HTERT RPE-1 (cell line): ENCODE results near the gene EFNB2.

Source experiments
- in situ Hi-C: fragments of 300-500 bp; cut with MboI; formaldehyde crosslinking; loops from 4 replicates; pipeline ENCODE4 v1.14.3; 2020; ENCODE audit warnings: low sequenced_read_pairs

Gene EFNB2

DNA sequence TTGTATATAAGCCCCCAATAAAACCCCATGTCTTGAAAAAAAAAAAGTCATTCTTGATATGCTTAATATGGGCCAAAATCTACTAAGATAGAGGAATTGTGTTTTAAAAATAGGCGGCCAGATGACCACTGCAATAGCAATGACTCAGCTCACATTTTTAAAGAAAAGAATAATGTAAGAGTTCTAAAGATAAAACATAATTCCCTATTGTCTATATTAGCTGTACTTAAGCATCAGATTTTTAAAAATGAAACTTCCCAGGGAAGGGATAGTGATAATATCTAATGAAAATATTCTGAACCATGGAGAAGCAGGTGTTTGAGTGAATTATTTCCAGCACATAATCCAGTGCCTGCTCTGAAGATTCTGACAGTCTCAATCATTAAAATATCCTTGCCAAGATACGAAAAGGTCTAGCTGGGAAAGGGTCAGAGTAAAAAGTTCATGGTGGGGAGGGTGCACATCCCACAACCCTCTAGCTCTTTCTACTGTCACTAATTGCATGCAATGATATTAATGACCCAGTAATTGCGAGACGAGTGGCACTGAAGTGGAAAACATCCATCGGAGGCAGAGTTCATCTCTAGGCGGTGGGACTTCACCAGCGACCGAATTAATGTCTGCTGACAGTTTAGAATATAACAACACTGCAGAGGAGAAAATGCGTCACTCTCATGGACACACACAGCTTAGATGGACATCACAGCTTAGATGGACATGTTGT is 31.6 kb downstream of the EFNB2 start:
- in situ Hi-C loops: no loop called here

DNA sequence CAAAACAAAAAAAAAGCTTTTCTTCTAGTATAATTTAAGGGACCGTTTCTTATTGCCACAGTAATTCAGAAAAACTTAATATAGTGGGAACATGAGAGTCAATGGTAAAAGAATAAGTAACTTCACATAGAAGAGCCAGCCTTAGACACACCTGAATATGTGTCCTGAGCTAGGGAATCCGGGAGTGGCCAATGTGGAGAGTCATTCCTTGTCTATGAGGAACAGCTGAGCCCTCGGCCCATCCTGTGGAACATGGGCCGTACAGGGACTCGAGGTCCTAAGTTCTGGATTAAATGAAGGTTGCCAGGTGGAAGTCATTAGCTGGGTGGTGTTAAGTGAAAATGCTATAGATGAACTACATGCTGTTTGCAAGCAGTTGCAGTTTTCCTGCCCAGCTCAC is 32.2 kb downstream of the EFNB2 start:
- in situ Hi-C loops: no loop called here

DNA sequence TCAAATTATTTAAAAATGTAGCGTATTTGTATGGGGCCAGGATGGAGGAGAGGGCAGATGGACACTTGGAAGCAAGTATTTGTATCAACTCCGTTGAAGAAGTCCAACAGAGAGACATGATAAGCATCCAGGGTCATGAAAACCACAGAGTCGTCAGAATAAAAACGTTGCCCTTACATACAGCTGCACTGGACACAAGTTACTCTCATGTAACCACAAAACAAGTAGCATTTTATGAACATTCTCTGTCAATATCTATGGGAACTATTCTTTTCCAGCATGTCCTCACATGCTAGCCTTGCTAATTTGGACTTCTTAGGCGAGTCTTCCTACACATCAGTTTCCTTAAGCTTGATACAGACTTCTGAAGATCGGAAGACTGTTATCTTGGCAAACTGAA is 35.0 kb downstream of the EFNB2 start:
- in situ Hi-C loops: no loop called here

DNA sequence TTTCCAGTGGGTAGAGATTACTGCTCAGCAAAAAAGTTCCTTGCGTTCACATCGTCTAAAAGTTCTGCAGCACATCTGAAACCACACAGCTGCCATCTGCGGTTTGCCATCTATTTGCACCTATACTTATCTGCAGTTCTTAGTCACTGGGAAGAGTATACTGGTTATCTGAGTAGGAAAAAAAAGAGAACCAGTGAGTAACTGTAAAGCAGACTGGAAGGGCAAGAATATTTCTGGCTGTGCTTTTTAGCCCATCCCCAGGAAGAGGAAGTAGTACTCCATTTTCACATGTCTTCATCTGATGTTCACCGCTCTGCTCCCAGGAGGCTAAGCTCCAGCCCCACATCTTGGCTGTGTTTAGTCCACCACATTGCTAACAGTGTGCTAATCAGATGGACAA is 35.6 kb downstream of the EFNB2 start:
- in situ Hi-C loops: no loop called here

DNA sequence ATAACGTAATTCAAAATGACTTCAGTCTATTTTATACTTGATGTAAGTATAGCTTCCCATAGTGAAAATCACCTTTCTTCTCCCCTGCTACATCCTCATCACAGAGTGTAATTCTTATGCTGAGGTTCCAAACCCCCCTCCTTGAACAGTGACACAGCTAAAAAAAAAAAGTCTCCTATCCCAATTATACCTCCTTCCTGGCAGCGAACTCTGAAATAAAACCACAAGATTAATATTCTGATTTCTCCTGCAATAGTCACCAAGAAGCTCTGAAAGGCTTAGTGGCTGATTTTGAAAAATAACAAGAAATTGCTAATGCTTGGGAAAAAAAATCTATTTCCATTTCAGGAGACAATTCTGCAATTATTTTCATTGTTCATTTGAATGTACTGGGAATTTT is 36.3 kb downstream of the EFNB2 start:
- in situ Hi-C loops: no loop called here

DNA sequence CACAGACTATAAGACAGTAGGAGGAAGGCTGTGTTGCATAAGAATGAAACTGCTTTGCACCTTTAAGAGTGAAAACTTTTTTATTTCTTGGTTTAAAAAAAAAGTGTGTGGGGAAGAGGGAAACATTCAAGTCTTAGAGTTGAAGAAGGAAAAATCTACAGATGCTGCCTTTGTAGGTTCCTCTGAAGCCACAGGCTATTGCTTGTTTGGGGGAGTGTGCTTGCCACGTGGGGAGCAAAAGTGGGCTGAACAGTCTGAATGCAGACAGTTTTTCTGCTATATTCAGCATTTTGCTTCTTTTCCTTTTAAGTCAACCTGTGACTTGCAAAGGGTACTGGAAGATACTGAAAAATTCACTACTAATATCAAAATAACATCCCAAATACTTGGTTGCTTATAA is 36.9 kb downstream of the EFNB2 start:
- in situ Hi-C loops: no loop called here

DNA sequence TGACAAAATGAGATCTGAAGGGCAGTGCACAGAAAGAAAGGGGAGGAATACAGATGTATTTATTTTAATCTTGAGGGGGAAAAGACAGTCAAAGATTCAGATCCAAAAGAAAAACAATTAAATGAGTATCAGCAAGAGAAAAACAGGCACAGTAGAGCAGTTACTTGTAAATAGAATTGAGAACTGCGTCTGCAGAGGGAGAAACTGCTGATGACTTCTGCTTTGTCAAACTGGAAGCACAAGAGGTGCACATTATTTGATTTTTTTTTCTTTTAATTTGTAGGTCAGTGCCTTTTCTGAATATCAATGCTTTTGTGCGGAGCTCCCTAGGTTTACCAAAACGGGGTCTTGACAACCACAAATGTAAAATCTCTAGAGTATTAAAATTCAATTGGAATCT is 37.3 kb downstream of the EFNB2 start:
- in situ Hi-C loops: no loop called here

DNA sequence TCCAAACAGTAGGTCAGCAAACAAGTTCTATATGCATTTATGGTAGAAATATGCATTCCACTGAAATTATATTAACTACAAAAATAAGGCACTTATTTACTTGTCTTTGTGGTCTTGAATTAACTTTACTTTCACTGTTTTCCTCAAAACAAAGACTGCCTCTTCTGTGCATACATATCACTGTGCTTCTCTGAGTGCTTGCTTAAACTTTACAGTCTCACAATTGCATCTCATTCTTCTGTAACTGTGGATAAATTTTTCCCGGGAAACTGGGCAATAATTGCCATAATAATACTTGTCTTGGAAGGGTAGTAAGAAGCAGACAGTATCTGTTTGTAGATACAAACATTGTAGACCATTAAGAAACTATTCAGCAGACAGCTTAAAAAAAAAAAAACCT is 38.4 kb downstream of the EFNB2 start:
- in situ Hi-C loops: no loop called here

DNA sequence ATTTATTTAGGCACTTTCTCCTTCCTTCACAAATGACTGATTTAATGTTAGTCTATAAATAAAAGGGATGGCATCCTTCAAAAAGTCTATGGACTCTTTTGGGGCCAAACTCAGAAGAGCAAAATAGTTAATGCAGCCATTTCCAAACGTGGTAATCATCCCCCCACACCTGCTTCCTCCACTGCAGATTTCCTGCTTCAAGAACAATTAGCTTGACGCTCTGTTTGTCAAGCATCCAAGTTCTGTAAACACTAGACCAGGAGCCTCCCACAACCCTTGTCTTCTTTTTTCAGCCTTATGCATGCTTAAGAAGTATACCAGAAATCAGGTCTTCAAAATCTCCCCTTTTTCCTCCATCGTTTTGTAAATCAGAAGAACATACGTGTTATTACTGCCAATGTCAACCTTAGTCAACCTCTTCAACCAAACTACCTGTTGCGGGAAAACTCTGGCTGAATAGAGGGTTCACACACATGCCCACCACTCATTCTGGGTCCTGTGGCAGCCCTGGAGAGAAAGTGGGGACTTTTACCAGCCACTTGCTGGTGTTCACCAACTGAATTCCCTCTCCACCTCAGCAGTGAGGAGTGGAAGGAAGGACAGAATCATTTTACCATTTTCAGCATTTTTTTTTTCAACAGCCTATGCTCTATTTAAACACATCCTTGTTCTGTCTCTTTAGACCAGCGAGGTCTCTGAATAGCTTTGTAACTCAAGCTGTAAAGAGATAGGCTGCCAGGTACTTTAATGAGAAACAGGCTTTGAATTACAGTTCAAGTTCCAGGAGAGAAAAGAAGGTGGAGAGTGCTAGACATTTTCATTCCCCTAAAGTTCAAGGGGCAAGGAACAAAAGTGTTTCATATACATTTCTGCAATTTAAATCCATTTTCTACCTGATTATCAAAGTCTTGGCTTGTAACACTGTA is 39.1 kb downstream of the EFNB2 start:
- in situ Hi-C loops: no loop called here

DNA sequence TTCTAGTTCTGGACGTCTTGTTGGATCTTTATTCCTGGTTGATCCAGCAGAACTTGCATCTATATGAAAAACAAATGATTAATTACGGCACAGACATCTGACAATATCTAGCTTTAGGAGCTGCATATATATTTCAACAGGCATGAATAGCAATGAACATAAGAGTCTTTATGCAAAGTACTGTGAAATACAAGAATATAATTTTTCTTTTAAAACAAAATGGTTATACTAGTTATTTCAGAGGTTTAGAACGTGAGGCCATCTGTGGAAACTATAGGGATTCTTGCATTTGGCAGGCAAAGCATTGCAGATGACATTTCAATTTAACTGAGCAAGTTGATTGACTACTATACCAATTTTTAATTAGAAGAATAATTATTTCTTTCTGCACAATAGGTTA is 40.5 kb downstream of the EFNB2 start:
- in situ Hi-C loops: no loop called here

DNA sequence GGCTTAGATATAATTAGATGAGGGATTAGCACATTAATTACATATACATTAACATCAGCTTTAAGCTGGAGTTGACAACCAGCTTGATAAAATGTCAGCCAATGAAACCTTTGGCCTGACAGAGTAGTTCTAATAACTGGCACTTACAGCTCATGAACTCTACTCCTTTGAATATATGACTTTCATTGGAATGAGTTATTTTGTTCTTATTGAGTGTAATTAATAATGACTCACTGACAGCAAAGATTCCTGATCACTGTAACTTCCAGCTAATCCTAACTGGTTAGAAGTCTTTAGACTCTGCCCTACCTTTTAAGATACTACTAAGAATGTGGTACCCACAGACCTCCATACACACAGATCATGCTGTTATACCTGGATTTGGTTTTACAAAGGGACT is 41.0 kb downstream of the EFNB2 start:
- in situ Hi-C loops: no loop called here

DNA sequence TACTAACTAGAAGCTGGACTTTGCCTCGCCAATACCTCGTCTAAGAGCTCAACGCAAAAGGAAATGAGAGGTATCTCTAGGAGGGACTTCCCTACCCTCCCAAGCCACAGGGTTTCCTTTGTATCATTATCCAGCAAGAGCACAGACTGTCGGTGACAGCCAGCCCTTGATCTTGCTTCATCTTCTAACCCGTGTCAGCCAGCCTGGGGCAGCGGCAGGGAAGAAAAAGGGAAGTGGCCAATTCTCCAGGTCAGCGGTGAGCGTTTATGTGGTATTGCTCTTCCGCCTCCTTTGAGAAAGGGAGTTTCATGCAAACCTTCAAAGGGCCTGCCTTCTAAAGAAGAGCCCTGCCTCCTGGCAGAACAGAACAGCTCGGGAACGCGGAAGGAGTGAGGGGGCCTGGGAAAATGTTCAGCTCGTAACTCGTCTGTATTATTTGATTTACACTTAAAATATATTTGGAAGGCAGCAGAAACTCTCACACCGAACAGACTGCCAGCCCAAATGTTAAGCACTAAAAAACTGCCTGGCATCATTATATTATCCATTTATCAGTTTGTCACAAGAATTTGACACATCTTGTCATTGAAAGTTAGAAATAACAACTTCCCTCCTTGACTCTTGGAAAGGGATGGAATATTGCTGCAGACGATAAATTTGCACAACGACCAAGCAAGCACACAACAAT is 41.8 kb downstream of the EFNB2 start:
- in situ Hi-C loops: no loop called here

DNA sequence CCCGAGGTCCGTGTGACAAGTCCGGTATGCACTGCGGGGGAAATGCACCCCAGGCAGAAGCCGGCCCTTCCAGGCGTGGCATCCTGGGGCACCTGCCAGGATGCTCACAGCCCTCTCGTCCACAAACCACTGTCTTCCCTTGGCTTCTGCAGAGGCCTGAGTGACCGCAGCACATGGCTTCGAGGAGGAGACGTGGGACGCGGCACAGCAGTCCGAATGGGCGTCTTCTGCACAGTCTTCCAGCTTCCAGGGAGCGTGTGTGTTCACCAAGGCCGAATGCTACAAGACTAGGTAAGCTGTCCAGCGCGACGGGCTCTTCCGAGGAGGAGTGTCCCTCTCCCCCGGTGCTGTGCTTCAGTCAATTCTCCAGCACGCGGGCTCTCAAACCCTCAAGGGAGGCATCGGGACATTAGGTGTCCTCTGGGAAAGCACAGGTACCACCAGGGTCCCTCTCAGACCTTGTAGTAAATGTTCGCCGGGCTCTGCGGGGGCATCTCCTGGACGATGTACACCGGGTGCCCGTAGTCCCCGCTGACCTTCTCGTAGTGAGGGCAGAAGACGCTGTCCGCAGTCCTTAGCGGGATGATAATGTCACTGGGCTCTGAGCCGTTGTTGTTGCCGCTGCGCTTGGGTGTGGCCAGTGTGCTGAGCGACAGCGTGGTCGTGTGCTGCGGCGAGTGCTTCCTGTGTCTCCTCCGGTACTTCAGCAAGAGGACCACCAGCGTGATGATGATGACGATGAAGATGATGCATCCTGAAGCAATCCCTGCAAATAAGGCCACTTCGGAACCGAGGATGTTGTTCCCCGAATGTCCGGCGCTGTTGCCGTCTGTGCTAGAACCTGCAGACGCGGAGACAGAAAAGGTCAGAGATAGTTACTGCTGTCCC is 42.6 kb downstream of the EFNB2 start:
- in situ Hi-C loops: no loop called here

DNA sequence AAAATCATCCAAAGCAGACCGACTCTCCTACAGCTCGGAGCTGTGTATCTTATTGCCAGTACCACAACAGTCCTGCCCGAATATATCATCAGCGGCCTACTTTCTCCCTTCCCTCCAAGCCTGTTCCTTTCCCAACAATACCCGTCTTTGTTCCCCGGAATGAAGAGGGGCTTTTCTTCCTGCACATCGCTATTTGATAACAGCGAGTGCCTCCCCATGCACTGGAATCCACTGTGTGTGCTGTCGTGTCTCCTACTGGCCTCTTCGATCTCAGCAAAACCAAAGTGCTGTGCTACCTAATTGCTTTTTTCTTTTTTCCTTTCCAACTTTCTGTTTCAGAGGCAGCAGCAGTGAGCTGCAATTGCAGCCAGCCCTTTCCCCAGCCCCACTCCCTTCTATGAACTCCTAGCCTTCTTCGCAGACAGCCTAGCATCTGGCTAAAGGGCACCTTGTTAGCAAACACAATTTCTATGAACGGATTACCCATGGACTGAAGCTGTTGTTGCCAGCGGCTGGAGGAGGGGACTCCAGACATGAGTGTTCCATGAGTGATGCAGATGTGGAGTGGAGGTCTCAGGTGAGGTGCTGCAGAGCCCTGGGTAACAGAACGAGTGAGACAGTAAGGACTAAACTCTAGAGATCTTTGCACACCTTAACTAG is 43.4 kb downstream of the EFNB2 start:
- in situ Hi-C loops: no loop called here

DNA sequence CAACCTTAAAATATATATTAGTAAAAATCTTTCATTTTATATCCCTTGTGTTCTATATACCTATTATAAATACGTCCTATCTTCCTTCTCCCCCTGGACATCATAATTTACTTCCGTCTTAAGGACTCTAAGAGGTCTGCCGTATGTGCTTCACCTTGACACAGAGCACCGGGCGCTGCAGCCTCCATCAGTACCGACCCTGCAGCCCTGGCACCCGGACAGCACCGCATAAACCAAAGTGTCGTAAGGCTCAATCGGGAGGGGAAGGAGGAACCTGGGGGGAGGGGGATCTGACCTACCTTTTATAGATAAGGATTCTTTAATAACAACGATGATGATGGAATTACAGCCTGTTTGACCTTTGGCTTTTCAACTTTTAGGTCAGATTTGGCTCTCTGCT is 44.0 kb downstream of the EFNB2 start:
- in situ Hi-C loops: no loop called here

DNA sequence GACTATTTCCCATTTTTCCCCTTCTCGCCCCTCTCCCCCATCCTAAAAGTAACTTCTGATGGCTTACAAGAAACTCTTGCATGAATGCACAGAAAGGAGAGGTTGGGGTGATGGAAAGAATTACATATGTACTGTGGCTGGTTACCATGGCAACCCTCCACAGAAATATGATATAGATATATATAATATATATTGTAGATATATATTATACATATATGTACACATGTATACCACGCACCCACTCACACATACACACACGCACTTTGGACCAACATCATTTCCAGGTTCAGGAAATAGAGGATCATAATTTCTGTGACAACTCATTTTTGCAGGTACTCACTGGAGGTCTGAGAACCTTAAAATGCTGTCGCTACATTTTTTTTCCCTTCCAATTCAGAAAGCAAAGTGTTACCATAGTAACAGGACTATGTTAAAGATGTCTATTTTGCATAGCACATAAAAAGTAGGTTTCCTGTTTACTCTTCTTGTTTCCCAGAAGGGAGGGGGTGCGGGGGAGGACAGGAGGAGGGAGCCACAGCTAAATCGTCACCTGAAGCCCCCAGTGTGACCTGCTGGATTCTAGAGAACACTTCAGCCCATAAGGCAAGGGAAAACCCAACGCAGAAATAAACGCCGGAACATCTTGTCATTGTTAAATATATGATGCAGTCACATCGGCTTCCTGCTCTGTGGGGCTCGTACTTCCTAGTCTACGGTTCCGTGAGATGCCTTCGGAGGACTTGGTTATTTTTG is 44.7 kb downstream of the EFNB2 start:
- in situ Hi-C loops: no loop called here

DNA sequence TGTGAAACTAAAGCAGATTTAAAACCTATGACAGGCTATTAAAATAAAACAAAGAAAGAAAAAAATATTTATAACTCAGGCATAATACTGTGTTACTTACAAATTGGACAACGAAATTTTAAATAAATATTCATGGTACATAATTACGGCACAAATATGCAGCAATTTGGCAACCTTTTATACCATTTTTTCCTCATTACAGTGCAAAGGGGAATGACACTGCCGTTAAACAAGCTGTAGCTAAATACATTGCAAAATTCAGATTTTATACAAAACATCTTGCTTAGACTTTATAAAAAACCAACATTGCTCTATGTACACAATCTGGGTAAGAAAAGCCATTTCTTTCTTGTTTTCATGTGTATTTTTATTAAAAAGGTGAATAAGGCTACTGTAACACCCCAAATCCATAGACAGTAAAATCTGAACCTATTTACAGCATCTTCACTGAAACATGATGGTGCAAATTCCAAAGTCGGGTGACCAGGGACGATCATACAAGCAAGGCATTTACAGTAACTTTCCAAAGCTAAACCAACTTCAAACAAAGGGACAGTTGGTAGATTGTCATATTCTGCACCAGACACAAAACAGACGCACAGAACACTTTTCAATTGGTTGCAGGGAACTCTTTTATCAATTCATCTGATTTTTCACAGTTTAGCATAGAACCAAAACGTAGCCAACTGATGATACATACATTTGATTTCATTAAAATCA is 45.5 kb downstream of the EFNB2 start:
- in situ Hi-C loops: no loop called here

DNA sequence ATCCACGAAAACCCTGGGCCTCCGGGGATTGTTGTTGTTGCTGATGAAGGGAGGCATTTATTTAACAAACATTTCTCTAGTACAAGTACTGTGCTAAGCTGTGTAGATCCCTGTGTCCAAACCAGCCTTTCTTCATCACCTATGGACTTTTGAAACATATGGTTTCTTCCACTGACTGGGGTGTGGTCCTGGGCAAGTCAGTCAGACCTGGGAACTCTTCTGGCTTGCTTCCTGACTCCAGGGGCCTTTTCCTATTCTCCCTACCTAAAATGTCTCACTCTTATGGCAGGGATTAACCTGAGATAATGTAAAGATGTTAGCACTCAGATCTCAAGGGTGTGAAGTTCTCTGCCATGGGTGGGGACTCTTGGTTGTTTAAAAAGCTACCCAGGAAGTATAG is 46.8 kb downstream of the EFNB2 start:
- in situ Hi-C loops: no loop called here

DNA sequence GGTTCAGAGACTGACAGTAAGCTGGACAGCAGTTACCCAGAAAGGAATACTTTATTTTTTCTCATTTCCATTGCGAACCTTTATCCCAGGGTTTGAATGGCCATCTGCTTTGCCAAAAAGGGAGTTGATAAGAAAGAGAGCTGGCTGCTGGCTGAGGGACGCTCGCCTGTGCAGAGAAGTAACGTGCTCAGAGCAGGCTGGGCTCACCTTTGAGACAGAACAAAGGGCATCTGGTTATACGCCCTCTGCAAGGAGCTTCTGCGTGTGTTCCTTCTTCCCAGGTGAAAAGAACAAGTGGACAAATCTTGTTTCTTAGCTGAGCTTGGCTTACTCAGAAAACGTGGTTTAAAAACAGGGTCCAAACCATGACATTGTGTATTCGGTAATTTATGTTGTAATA is 47.4 kb downstream of the EFNB2 start:
- in situ Hi-C loops: no loop called here
